Small intestine (tissue), 7 donors: Measurements from ENCODE around the gene NOX3. TPM values are rescaled to one million over a fixed set of nuclear protein-coding genes. Genes with fewer than 3 reads are reported as not detected.
"Not testable (repeated sequence)": the region's sequence is repeated elsewhere in the genome, so short reads cannot be mapped to it uniquely, and the experiment has no call there.

Experiments used
- DNase-seq, 2 donors: peaks; one replicate each; pipeline versions ENCODE4 v3.0.0 to v3.0.0-alpha.2; 2013
- FAIRE-seq: peaks from 2 replicates; lab custom pipeline; 2012; peaks lifted over from hg19 to GRCh38; lab: Jason Lieb, UNC
- H3K27ac ChIP-seq, 3 donors: one replicate each; pipeline ENCODE4 v1.5.1; 2013; ENCODE audit warnings: low read length in 2 of 3, mild to moderate bottlenecking in 2 of 3, control low read depth in 1 of 3, inconsistent platforms in 1 of 3, low read depth in 1 of 3, moderate library complexity in 1 of 3
- H3K27me3 ChIP-seq, 3 donors: one replicate each; pipeline ENCODE4 v1.6.1; 2013; ENCODE audit warnings: low read length in 3 of 3, inconsistent platforms in 1 of 3; ENCODE audit not compliant: control insufficient read depth in 3 of 3, insufficient read depth in 3 of 3
- H3K36me3 ChIP-seq, 3 donors: one replicate each; pipeline ENCODE4 v1.6.1; 2013; ENCODE audit warnings: low read length in 3 of 3, inconsistent platforms in 1 of 3, low read depth in 1 of 3, mild to moderate bottlenecking in 1 of 3, moderate library complexity in 1 of 3; ENCODE audit not compliant: control insufficient read depth in 3 of 3, insufficient read depth in 2 of 3
- H3K4me1 ChIP-seq, 3 donors: one replicate each; pipeline ENCODE4 v1.6.1; 2013; ENCODE audit warnings: low read length in 2 of 3, inconsistent platforms in 1 of 3, low read depth in 1 of 3, mild to moderate bottlenecking in 1 of 3, moderate library complexity in 1 of 3; ENCODE audit not compliant: control insufficient read depth in 3 of 3, insufficient read depth in 2 of 3
- H3K4me3 ChIP-seq, 3 donors: one replicate each; pipeline ENCODE4 v1.5.1; 2013; ENCODE audit warnings: low read length in 3 of 3, control low read depth in 1 of 3, inconsistent platforms in 1 of 3, low read depth in 1 of 3, mild to moderate bottlenecking in 1 of 3, moderate library complexity in 1 of 3
- H3K9me3 ChIP-seq, 2 donors: one replicate each; pipeline ENCODE4 v1.6.1; 2013; ENCODE audit warnings: low read depth in 1 of 2, low read length in 1 of 2; ENCODE audit not compliant: control insufficient read depth in 2 of 2, insufficient read depth in 1 of 2
- WGBS, 3 donors: extraction: QIAGEN DNeasy Blood & Tissue Kit; methylation state at CpG; one replicate each; pipeline ENCODE4 v1.1.7; 2013; 5-methylcytosine and 5-hydroxymethylcytosine counted together
- polyA plus RNA-seq, 4 donors: library from polyadenylated mRNA; stranded (reverse) in 3 of 4; unstranded in 1 of 4; fragments of 200-250 nt in 3 of 4; fragments of 120-200 nt in 1 of 4; gene quantifications; one replicate each; pipeline versions ENCODE4 v1.2.1 to v1.2.3, GENCODE V29; 2013
- donor health status: healthy with polysubstance abuse.
- donor health status: control.
- donor health status: control.
- donor health status: Bipolar disorder and iron deficiency.
- donor health status: healthy.

Gene NOX3
- polyA plus RNA-seq, 4 donors = not detected

GRCh38 chr6:155493026-155493693 lies 37.5 kb upstream of the NOX3 start:
- Histone ChIP-seq H3K4me3 (no peak overlapping the region), H3K27me3 (no peaks in the 10 kb centered on the region), H3K9me3 (peaks cover 0 to 6% of the 10 kb centered on the region in 2 donors), H3K4me1 (no peaks in the 10 kb centered on the region), H3K27ac (peak overlapping the region in 1 of 3 donors; percentile 54), H3K36me3 (no peaks in the 10 kb centered on the region)
- no peak for DNase-seq
- FAIRE-seq = no peak
- 91 to 92% (median 91%) methylated on average over 3 of the region's 3 CpGs for WGBS, 3 donors

- Histone ChIP-seq H3K27ac (no peak overlapping the region), H3K36me3 (no peaks in the 10 kb centered on the region), H3K4me3 (no peak overlapping the region), H3K9me3 (peaks cover 0 to 6% of the 10 kb centered on the region in 2 donors), H3K27me3 (no peaks in the 10 kb centered on the region), H3K4me1 (no peaks in the 10 kb centered on the region)
- DNase-seq (no peak), FAIRE-seq (no peak)
- WGBS, 3 donors = 80 to 94% (median 90%) methylated on average over 2 of the region's 2 CpGs
Observed at GRCh38 chr6:155492061-155492735, 36.6 kb upstream of the NOX3 start.

- Histone ChIP-seq H3K36me3 (no peaks in the 10 kb centered on the region), H3K4me3 (no peak overlapping the region), H3K4me1 (no peaks in the 10 kb centered on the region), H3K9me3 (peaks cover 0 to 6% of the 10 kb centered on the region in 2 donors), H3K27ac (no peak overlapping the region), H3K27me3 (no peaks in the 10 kb centered on the region)
- DNase-seq (no peak), FAIRE-seq (no peak)
- 78 to 83% (median 83%) methylated on average over 1 of the region's 1 CpG for WGBS, 3 donors
Observed at GRCh38 chr6:155491421-155491820, 35.8 kb upstream of the NOX3 start.

GRCh38 chr6:155488197-155488596 lies 32.6 kb upstream of the NOX3 start:
- not testable (repeated sequence) for DNase-seq, FAIRE-seq
- 85 to 93% (median 87%) methylated on average over 6 of the region's 6 CpGs for WGBS, 3 donors

GRCh38 chr6:155487371-155488130 lies 31.9 kb upstream of the NOX3 start:
- 68 to 82% (median 81%) methylated on average over 5 of the region's 5 CpGs for WGBS, 3 donors
- FAIRE-seq (no peak), DNase-seq (no peak)

More at GRCh38 chr6:155488197-155488596, 32.6 kb upstream of the NOX3 start:
- not testable (repeated sequence) for H3K27ac ChIP-seq, H3K4me3 ChIP-seq, H3K9me3 ChIP-seq, H3K4me1 ChIP-seq, H3K27me3 ChIP-seq, H3K36me3 ChIP-seq

GRCh38 chr6:155486721-155487294 lies 31.2 kb upstream of the NOX3 start:
- Histone ChIP-seq H3K27me3 (no peaks in the 10 kb centered on the region), H3K27ac (peak overlapping the region in 1 of 3 donors; percentile 8), H3K4me3 (no peak overlapping the region), H3K36me3 (no peaks in the 10 kb centered on the region), H3K9me3 (no peaks in the 10 kb centered on the region), H3K4me1 (no peaks in the 10 kb centered on the region)
- WGBS, 3 donors = 34 to 73% (median 58%) methylated on average over 5 of the region's 5 CpGs
- DNase-seq (peak in 1 of 2 donors; percentile 51), FAIRE-seq (no peak)

More at GRCh38 chr6:155487371-155488130, 31.9 kb upstream of the NOX3 start:
- Histone ChIP-seq H3K4me3 (no peak overlapping the region), H3K4me1 (no peaks in the 10 kb centered on the region), H3K27ac (no peak overlapping the region), H3K36me3 (no peaks in the 10 kb centered on the region), H3K27me3 (no peaks in the 10 kb centered on the region), H3K9me3 (peaks cover 0 to under 1% of the 10 kb centered on the region in 2 donors)

- Histone ChIP-seq H3K27ac (no peak overlapping the region), H3K4me3 (no peak overlapping the region), H3K36me3 (no peaks in the 10 kb centered on the region), H3K27me3 (no peaks in the 10 kb centered on the region), H3K4me1 (no peaks in the 10 kb centered on the region), H3K9me3 (no peaks in the 10 kb centered on the region)
- WGBS, 3 donors = 34 to 71% (median 44%) methylated on average over 4 of the region's 4 CpGs
- FAIRE-seq = no peak
- DNase-seq = peak; percentile 11 to 25
Observed at GRCh38 chr6:155485756-155486155, 30.1 kb upstream of the NOX3 start.

- no peak overlapping the region for H3K27ac ChIP-seq
- FAIRE-seq (no peak), DNase-seq (no peak)
- H3K36me3 ChIP-seq = no peaks in the 10 kb centered on the region
- no peaks in the 10 kb centered on the region for H3K27me3 ChIP-seq
- 0 to 38% (median 27%) methylated on average over 1 of the region's 1 CpG for WGBS, 3 donors
- no peak overlapping the region for H3K4me3 ChIP-seq
- H3K4me1 ChIP-seq = no peaks in the 10 kb centered on the region
- H3K9me3 ChIP-seq = no peaks in the 10 kb centered on the region
Observed at GRCh38 chr6:155483858-155484257, 28.2 kb upstream of the NOX3 start.
